A673 (cell line): Measurements from ENCODE around the gene FASTKD3. TPM values are rescaled to one million over a fixed set of nuclear protein-coding genes. Genes with fewer than 3 reads are reported as not detected.

ENCODE experiments used
- BruUV-seq: library from RNA; stranded (reverse); fragments of 400-500 nt; replicated peaks from 2 replicates; lab custom pipeline; 2021; lab: Mats Ljungman, UMichigan
- CTCF ChIA-PET: fragments of 300-600 bp; sonication (Branson Sonifier 250); formaldehyde crosslinking; loops from one replicate; lab custom pipeline; 2022; ENCODE audit warnings: antibody characterized with exemption; lab: Charles Lee
- POLR2A ChIA-PET: fragments of 300-600 bp; sonication (Branson Sonifier 250); formaldehyde crosslinking; loops from one replicate; lab custom pipeline; 2022; ENCODE audit warnings: antibody characterized with exemption; ENCODE audit not compliant: low non-redundant PET; lab: Charles Lee
- DNase-seq: peaks from one replicate; pipeline ENCODE4 v3.0.0-alpha.2; 2015; ENCODE audit warnings: low spot score
- H3K27ac ChIP-seq: fragments of 200-600 bp; sonication (generic); 2 replicates; pipeline ENCODE4 v1.5.1; 2016; ENCODE audit warnings: mixed run types, low read depth, mild to moderate bottlenecking, mixed read lengths, antibody characterized with exemption, low read length; ENCODE audit not compliant: poor library complexity, severe bottlenecking
- H3K27me3 ChIP-seq: fragments of 200-600 bp; sonication (generic); replicated peaks from 2 replicates; pipeline ENCODE4 v1.6.1; 2017; ENCODE audit warnings: mixed run types, low read depth, mild to moderate bottlenecking, mixed read lengths, antibody characterized with exemption, low read length; ENCODE audit not compliant: insufficient read depth, poor library complexity
- H3K36me3 ChIP-seq: fragments of 200-600 bp; sonication (generic); 2 replicates; pipeline ENCODE4 v1.6.1; 2016; ENCODE audit warnings: mixed run types, mild to moderate bottlenecking, mixed read lengths, antibody characterized with exemption, low read length; ENCODE audit not compliant: insufficient read depth, poor library complexity, severe bottlenecking
- H3K4me1 ChIP-seq: fragments of 200-600 bp; sonication (generic); 2 replicates; pipeline ENCODE4 v1.6.1; 2017; ENCODE audit warnings: mixed run types, mild to moderate bottlenecking, mixed read lengths, antibody characterized with exemption, low read length; ENCODE audit not compliant: insufficient read depth, poor library complexity, severe bottlenecking
- H3K4me3 ChIP-seq: fragments of 200-600 bp; sonication (generic); 2 replicates; pipeline ENCODE4 v1.5.1; 2016; ENCODE audit warnings: low read depth, mixed run types, mild to moderate bottlenecking, mixed read lengths, low read length; ENCODE audit not compliant: poor library complexity, severe bottlenecking
- H3K9me3 ChIP-seq: fragments of 200-600 bp; sonication (generic); 2 replicates; pipeline ENCODE4 v1.6.1; 2016; ENCODE audit warnings: mixed run types, low read depth, mild to moderate bottlenecking, mixed read lengths, antibody characterized with exemption, low read length; ENCODE audit not compliant: poor library complexity, severe bottlenecking
- CTCF ChIP-seq: fragments of 300-800, 200-600 bp; sonication (generic); conservative IDR thresholded peaks from 2 replicates; pipeline ENCODE4 v1.5.1; 2017; ENCODE audit warnings: low read depth, mild to moderate bottlenecking, antibody characterized with exemption, low read length, moderate library complexity, mixed read lengths
- EZH2 ChIP-seq: fragments of 200-600 bp; sonication (generic); IDR thresholded peaks from 2 replicates; pipeline ENCODE4 v1.6.1; 2017; ENCODE audit warnings: borderline replicate concordance, low read depth, mild to moderate bottlenecking, mixed read lengths, antibody characterized with exemption, low read length; ENCODE audit not compliant: poor library complexity, severe bottlenecking
- intact Hi-C: fragments of 100-400 bp; cut with micrococcal nuclease; formaldehyde crosslinking; loops from one replicate; pipeline ENCODE4 v1.10.0; 2022; ENCODE audit not compliant: unreplicated experiment
- total RNA-seq: library from RNA; stranded (reverse); gene quantifications from 2 replicates; pipeline ENCODE4 v1.2.3, GENCODE V29; 2021

Gene FASTKD3
- total RNA-seq, 1 experiment from 2014 or later = 16.8 TPM

GRCh38 chr5:7845557-7845956 is 23.3 kb downstream of the FASTKD3 start:
- ChIA-PET POLR2A (no interaction called here), CTCF (no interaction called here)
- Histone ChIP-seq H3K27ac (no peak overlapping the region), H3K36me3 (no peaks in the 10 kb centered on the region), H3K4me3 (no peak overlapping the region), H3K9me3 (no peaks in the 10 kb centered on the region), H3K27me3 (peaks cover 29% of the 10 kb centered on the region), H3K4me1 (peaks cover 9% of the 10 kb centered on the region)
- TF ChIP-seq CTCF (no peak), EZH2 (no peak)
- no TSS peak for BruUV-seq
- DNase-seq = peak; percentile 37
- intact Hi-C loops = no loop called here

DNA sequence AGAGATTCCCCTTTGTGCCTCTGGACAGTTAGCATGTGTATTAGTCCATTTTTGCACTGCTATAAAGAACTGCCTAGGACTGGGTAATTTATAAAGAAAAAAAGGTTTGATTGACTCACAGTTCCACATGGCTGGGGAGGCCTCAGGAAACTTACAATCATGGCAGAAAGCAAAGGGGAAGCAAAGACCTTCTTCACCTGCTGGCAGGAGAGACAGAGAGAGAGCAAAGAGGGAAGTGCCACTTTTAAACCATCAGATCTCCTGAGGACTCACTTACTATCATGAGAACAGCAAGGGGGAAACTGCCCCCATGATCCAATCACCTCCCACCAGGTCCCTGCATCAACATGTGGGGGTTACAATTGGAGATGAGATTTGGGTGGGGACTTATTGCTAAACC is 23.9 kb downstream of the FASTKD3 start:
- H3K27me3 ChIP-seq = peaks cover 29% of the 10 kb centered on the region
- no peaks in the 10 kb centered on the region for H3K9me3 ChIP-seq
- intact Hi-C loops = no loop called here
- BruUV-seq = no TSS peak
- ChIA-PET CTCF (no interaction called here), POLR2A (interaction anchor here (0.6 kb wide), 1 partner anchor 1223 kb away, joined by 3 read pairs; no protein-coding TSS in a partner anchor)
- TF ChIP-seq EZH2 (no peak), CTCF (no peak)
- H3K27ac ChIP-seq = no peak overlapping the region
- H3K36me3 ChIP-seq = no peaks in the 10 kb centered on the region
- no peak for DNase-seq
- peaks cover 9% of the 10 kb centered on the region for H3K4me1 ChIP-seq
- no peak overlapping the region for H3K4me3 ChIP-seq

DNA sequence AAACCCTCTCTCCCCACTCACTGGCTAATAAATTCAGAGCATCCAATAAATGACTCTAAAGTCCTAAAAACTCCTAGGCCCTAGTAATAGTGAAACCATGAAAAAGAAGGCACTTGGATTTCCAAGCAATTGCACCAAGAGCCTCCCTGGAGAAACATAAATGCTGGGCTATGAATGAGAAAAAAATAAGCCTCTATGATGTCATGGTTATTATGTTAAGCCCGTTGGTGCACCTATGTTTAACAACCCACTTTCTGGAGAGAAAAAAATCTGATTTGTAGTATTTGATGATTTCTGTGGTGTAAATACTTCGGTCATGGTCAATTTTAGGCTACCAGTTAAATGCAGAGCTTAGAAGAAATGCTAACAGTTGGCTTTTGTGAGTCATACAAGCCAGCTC is 26.3 kb downstream of the FASTKD3 start:
- CTCF ChIA-PET = no interaction called here
- peaks cover 9% of the 10 kb centered on the region for H3K4me1 ChIP-seq
- no peak overlapping the region for H3K27ac ChIP-seq
- intact Hi-C loops = no loop called here
- H3K36me3 ChIP-seq = no peaks in the 10 kb centered on the region
- no peak for DNase-seq
- peaks cover 19% of the 10 kb centered on the region for H3K27me3 ChIP-seq
- BruUV-seq = no TSS peak
- POLR2A ChIA-PET = no interaction called here
- no peak overlapping the region for H3K4me3 ChIP-seq
- no peak for TF ChIP-seq CTCF
- TF ChIP-seq EZH2 = no peak
- H3K9me3 ChIP-seq = no peaks in the 10 kb centered on the region
